ENCODE results near the gene OTUB2.

GRCh38 chr14:93996130-93996695 is 29.9 kb upstream of the OTUB2 start:
- TF ChIP-seq CTCF (IDR thresholded peaks at IDR 0.05): no peak
- no peak for TF ChIP-seq POLR2A (IDR thresholded peaks at IDR 0.05)
